ENCODE results near the gene DNA2. TPM values are rescaled to one million over a fixed set of nuclear protein-coding genes. Genes with fewer than 3 reads are reported as not detected.

Gene DNA2
- total RNA-seq, 2 experiments from 2014 or later: 27.3 to 28.9 TPM

GRCh38 chr10:68406111-68406814 lies 65.5 kb downstream of the DNA2 start:
- ChIA-PET POLR2A (interaction anchor here (0.9 kb wide), 1 partner anchor 315 kb away, joined by 3 read pairs; the partner anchor contains the start of gene CCAR1), CTCF (interaction anchor here (0.6 to 1.0 kb wide), 10 partner anchors 9 to 66 kb away, joined by 3 to 6 read pairs (median 3); partner anchors contain the start of gene DNA2)
- Mint-ChIP-seq H3K36me3 (ENCODE audit: low read depth) (peaks cover 2% of the 10 kb centered on the region), H3K4me3 (peak overlapping the region; percentile 83), H3K27me3 (no peaks in the 10 kb centered on the region), H3K27ac (peak overlapping the region; percentile 76), H3K9me3 (ENCODE audit: low read depth) (no peaks in the 10 kb centered on the region), H3K4me1 (peaks cover 19% of the 10 kb centered on the region)
- intact Hi-C loops (cut with DNase I, micrococcal nuclease): loop anchor here (2.0 to 5.0 kb wide), 2 partner anchors 74 to 641 kb away; partner anchors contain the start of genes HNRNPH3 (in 1 of the 2) and PBLD (in 1 of the 2)
- ATAC-seq: peak; percentile 25
- DNase-seq: peak; percentile 63

- Mint-ChIP-seq H3K27me3 (no peaks in the 10 kb centered on the region), H3K36me3 (ENCODE audit: low read depth) (peaks cover 5% of the 10 kb centered on the region), H3K27ac (no peak overlapping the region), H3K4me3 (no peak overlapping the region), H3K4me1 (peaks cover 19% of the 10 kb centered on the region), H3K9me3 (ENCODE audit: low read depth) (no peaks in the 10 kb centered on the region)
- no peak for ATAC-seq
- ChIA-PET CTCF (no interaction called here), POLR2A (no interaction called here)
- intact Hi-C loops (cut with DNase I, micrococcal nuclease): no loop called here
- DNase-seq: no peak
Measured at GRCh38 chr10:68403701-68404100, 68.1 kb downstream of the DNA2 start.

- Mint-ChIP-seq H3K4me3 (no peak overlapping the region), H3K27me3 (no peaks in the 10 kb centered on the region), H3K9me3 (ENCODE audit: low read depth) (no peaks in the 10 kb centered on the region), H3K27ac (no peak overlapping the region), H3K4me1 (peaks cover 17% of the 10 kb centered on the region), H3K36me3 (ENCODE audit: low read depth) (peaks cover 5% of the 10 kb centered on the region)
- ChIA-PET CTCF (interaction anchor here (0.7 to 1.4 kb wide), 2 partner anchors 16 to 34 kb away, joined by 3 read pairs; no protein-coding TSS in a partner anchor), POLR2A (interaction anchor here (0.6 kb wide), 1 partner anchor 54 kb away, joined by 3 read pairs; no protein-coding TSS in a partner anchor)
- intact Hi-C loops (cut with DNase I, micrococcal nuclease): no loop called here
- DNase-seq: no peak
- ATAC-seq: no peak
Measured at GRCh38 chr10:68402276-68402675, 69.5 kb downstream of the DNA2 start.

GRCh38 chr10:68397005-68397404 lies 74.8 kb downstream of the DNA2 start:
- ATAC-seq: no peak

GRCh38 chr10:68385740-68386139 lies 86.0 kb downstream of the DNA2 start:
- H3K4me3 Mint-ChIP-seq: no peak overlapping the region
- DNase-seq: no peak
- H3K4me1 Mint-ChIP-seq: no peaks in the 10 kb centered on the region
- intact Hi-C loops (cut with DNase I, micrococcal nuclease): no loop called here
- no peaks in the 10 kb centered on the region for H3K9me3 Mint-ChIP-seq (ENCODE audit: low read depth)
- H3K36me3 Mint-ChIP-seq (ENCODE audit: low read depth): peaks cover 22% of the 10 kb centered on the region
- H3K27ac Mint-ChIP-seq: no peak overlapping the region
- ATAC-seq: no peak
- ChIA-PET POLR2A (no interaction called here), CTCF (interaction anchor here (1.0 to 1.7 kb wide), 4 partner anchors 12 to 37 kb away, joined by 3 to 4 read pairs (median 4); partner anchors contain the start of gene RUFY2)
- H3K27me3 Mint-ChIP-seq: no peaks in the 10 kb centered on the region

More at GRCh38 chr10:68397005-68397404, 74.8 kb downstream of the DNA2 start:
- POLR2A ChIA-PET: no interaction called here
- Mint-ChIP-seq H3K27me3 (no peaks in the 10 kb centered on the region), H3K4me1 (no peaks in the 10 kb centered on the region), H3K4me3 (no peak overlapping the region), H3K36me3 (ENCODE audit: low read depth) (peaks cover 15% of the 10 kb centered on the region), H3K27ac (no peak overlapping the region), H3K9me3 (ENCODE audit: low read depth) (no peaks in the 10 kb centered on the region)
- no peak for DNase-seq
- intact Hi-C loops (cut with DNase I, micrococcal nuclease): no loop called here
- CTCF ChIA-PET: interaction anchor here (1.6 to 1.9 kb wide), 2 partner anchors 10 to 11 kb away, joined by 5 to 6 read pairs; partner anchors contain the start of gene RUFY2

GRCh38 chr10:68371604-68372003 lies 100.2 kb downstream of the DNA2 start:
- intact Hi-C loops (cut with DNase I, micrococcal nuclease): no loop called here

GRCh38 chr10:68367121-68367520 lies 104.7 kb downstream of the DNA2 start:
- peaks cover 5% of the 10 kb centered on the region for H3K9me3 Mint-ChIP-seq (ENCODE audit: low read depth)
- DNase-seq: no peak
- ChIA-PET CTCF (interaction anchor here (0.7 to 1.3 kb wide), 2 partner anchors 14 to 18 kb away, joined by 3 to 4 read pairs; no protein-coding TSS in a partner anchor), POLR2A (no interaction called here)
- H3K27ac Mint-ChIP-seq: no peak overlapping the region
- no peak overlapping the region for H3K4me3 Mint-ChIP-seq
- peaks cover 24% of the 10 kb centered on the region for H3K36me3 Mint-ChIP-seq (ENCODE audit: low read depth)
- H3K27me3 Mint-ChIP-seq: no peaks in the 10 kb centered on the region
- intact Hi-C loops (cut with DNase I, micrococcal nuclease): no loop called here
- H3K4me1 Mint-ChIP-seq: no peaks in the 10 kb centered on the region
- ATAC-seq: no peak

More at GRCh38 chr10:68371604-68372003, 100.2 kb downstream of the DNA2 start:
- Mint-ChIP-seq H3K36me3 (ENCODE audit: low read depth) (peaks cover 37% of the 10 kb centered on the region), H3K9me3 (ENCODE audit: low read depth) (peaks cover 8% of the 10 kb centered on the region), H3K27me3 (no peaks in the 10 kb centered on the region), H3K4me1 (no peaks in the 10 kb centered on the region), H3K27ac (no peak overlapping the region), H3K4me3 (no peak overlapping the region)
- ChIA-PET CTCF (interaction anchor here (0.7 kb wide), 2 partner anchors 49 to 379 kb away, joined by 3 to 5 read pairs; no protein-coding TSS in a partner anchor), POLR2A (interaction anchor here (0.6 kb wide), 1 partner anchor 32 kb away, joined by 3 read pairs; no protein-coding TSS in a partner anchor)
- ATAC-seq (no peak), DNase-seq (no peak)

- Mint-ChIP-seq H3K27me3 (no peaks in the 10 kb centered on the region), H3K9me3 (ENCODE audit: low read depth) (peaks cover 3% of the 10 kb centered on the region), H3K36me3 (ENCODE audit: low read depth) (peaks cover 19% of the 10 kb centered on the region), H3K4me1 (no peaks in the 10 kb centered on the region), H3K4me3 (no peak overlapping the region), H3K27ac (no peak overlapping the region)
- ATAC-seq (no peak), DNase-seq (no peak)
- POLR2A ChIA-PET: no interaction called here
- intact Hi-C loops (cut with DNase I, micrococcal nuclease): no loop called here
- CTCF ChIA-PET: interaction anchor here (0.5 to 1.3 kb wide), 2 partner anchors 17 to 144 kb away, joined by 4 read pairs; no protein-coding TSS in a partner anchor
Measured at GRCh38 chr10:68366600-68366999, 105.2 kb downstream of the DNA2 start.

- H3K27me3 Mint-ChIP-seq: no peaks in the 10 kb centered on the region
- no peak overlapping the region for H3K4me3 Mint-ChIP-seq
- intact Hi-C loops (cut with DNase I, micrococcal nuclease): loop anchor here in 1 of 2 experiments (1.0 kb wide), 1 partner anchor 31 kb away; no protein-coding TSS in a partner anchor
- ATAC-seq (peak; percentile 58), DNase-seq (no peak)
- peaks cover 11% of the 10 kb centered on the region for H3K36me3 Mint-ChIP-seq (ENCODE audit: low read depth)
- no peak overlapping the region for H3K27ac Mint-ChIP-seq
- CTCF ChIA-PET: no interaction called here
- no peaks in the 10 kb centered on the region for H3K4me1 Mint-ChIP-seq
- peaks cover 1% of the 10 kb centered on the region for H3K9me3 Mint-ChIP-seq (ENCODE audit: low read depth)
- POLR2A ChIA-PET: no interaction called here
Measured at GRCh38 chr10:68365611-68366010, 106.2 kb downstream of the DNA2 start.

GRCh38 chr10:68364101-68364886 lies 107.5 kb downstream of the DNA2 start:
- ChIA-PET CTCF (interaction anchor here (0.5 kb wide), 2 partner anchors 464 to 993 kb away, joined by 3 to 4 read pairs; no protein-coding TSS in a partner anchor), POLR2A (no interaction called here)
- H3K9me3 Mint-ChIP-seq (ENCODE audit: low read depth): no peaks in the 10 kb centered on the region
- ATAC-seq (no peak), DNase-seq (no peak)
- no peak overlapping the region for H3K27ac Mint-ChIP-seq
- H3K4me3 Mint-ChIP-seq: no peak overlapping the region
- H3K4me1 Mint-ChIP-seq: no peaks in the 10 kb centered on the region
- H3K27me3 Mint-ChIP-seq: no peaks in the 10 kb centered on the region
- peaks cover 5% of the 10 kb centered on the region for H3K36me3 Mint-ChIP-seq (ENCODE audit: low read depth)
- intact Hi-C loops (cut with DNase I, micrococcal nuclease): no loop called here
